Measurements from ENCODE around the gene RASA3.

DNA sequence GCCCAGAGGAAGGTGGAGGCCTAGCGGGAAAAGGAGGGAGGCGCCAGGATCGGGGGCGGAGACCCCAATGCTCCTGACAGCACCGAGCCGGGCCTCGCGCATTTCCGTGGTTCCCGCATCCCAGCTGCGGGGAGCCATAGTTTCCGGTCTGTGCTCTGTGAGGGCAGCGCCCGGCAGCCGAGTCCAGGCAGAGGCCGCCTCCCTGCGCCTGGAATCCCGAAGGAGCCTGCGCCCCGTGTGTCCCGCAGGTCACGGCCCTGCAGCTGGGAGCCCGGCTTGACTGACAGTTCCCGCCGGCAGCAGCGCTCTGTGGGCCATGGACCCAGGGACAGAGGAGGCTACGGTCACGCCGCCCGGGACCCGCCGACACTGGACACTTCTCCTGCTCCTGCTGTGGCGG, 84.0 kb downstream of the RASA3 start:
- TF ChIP-seq, protein P1, sequence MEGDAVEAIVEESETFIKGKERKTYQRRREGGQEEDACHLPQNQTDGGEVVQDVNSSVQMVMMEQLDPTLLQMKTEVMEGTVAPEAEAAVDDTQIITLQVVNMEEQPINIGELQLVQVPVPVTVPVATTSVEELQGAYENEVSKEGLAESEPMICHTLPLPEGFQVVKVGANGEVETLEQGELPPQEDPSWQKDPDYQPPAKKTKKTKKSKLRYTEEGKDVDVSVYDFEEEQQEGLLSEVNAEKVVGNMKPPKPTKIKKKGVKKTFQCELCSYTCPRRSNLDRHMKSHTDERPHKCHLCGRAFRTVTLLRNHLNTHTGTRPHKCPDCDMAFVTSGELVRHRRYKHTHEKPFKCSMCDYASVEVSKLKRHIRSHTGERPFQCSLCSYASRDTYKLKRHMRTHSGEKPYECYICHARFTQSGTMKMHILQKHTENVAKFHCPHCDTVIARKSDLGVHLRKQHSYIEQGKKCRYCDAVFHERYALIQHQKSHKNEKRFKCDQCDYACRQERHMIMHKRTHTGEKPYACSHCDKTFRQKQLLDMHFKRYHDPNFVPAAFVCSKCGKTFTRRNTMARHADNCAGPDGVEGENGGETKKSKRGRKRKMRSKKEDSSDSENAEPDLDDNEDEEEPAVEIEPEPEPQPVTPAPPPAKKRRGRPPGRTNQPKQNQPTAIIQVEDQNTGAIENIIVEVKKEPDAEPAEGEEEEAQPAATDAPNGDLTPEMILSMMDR (IDR thresholded peaks at IDR 0.05) = no peak
- TF ChIP-seq POLR2A (IDR thresholded peaks at IDR 0.05) = no peak

Data from right lobe of liver (tissue), 4 donors.